ENCODE results near the gene MYL3. TPM values are rescaled to one million over a fixed set of nuclear protein-coding genes. Genes with fewer than 3 reads are reported as not detected.

The MYL3 gene
- total RNA-seq, 2 experiments from 2014 or later = not detected

GRCh38 chr3:46873521-46873920 lies 10.3 kb upstream of the MYL3 start:
- Mint-ChIP-seq H3K27ac (no peak overlapping the region), H3K4me1 (peaks cover 4% of the 10 kb centered on the region), H3K4me3 (no peak overlapping the region), H3K36me3 (no peaks in the 10 kb centered on the region), H3K27me3 (peaks cover 6% of the 10 kb centered on the region), H3K9me3 (no peaks in the 10 kb centered on the region)
- POLR2A ChIA-PET = no interaction called here
- no peak for ATAC-seq (ENCODE audit: low read depth)
- DNase-seq = no peak

- Mint-ChIP-seq H3K4me1 (peaks cover 4% of the 10 kb centered on the region), H3K4me3 (no peak overlapping the region), H3K36me3 (no peaks in the 10 kb centered on the region), H3K27ac (no peak overlapping the region), H3K27me3 (peaks cover 6% of the 10 kb centered on the region), H3K9me3 (no peaks in the 10 kb centered on the region)
- no peak for ATAC-seq (ENCODE audit: low read depth)
- POLR2A ChIA-PET = no interaction called here
- DNase-seq = no peak
Observed at GRCh38 chr3:46871222-46871621, 8.0 kb upstream of the MYL3 start.

GRCh38 chr3:46870651-46871050 lies 7.4 kb upstream of the MYL3 start:
- DNase-seq (no peak), ATAC-seq (ENCODE audit: low read depth) (no peak)
- POLR2A ChIA-PET = no interaction called here
- Mint-ChIP-seq H3K27ac (no peak overlapping the region), H3K27me3 (peaks cover 6% of the 10 kb centered on the region), H3K4me1 (peaks cover 4% of the 10 kb centered on the region), H3K4me3 (no peak overlapping the region), H3K36me3 (no peaks in the 10 kb centered on the region), H3K9me3 (no peaks in the 10 kb centered on the region)

- DNase-seq (no peak), ATAC-seq (ENCODE audit: low read depth) (no peak)
- Mint-ChIP-seq H3K36me3 (no peaks in the 10 kb centered on the region), H3K27me3 (peaks cover 6% of the 10 kb centered on the region), H3K4me3 (no peak overlapping the region), H3K9me3 (no peaks in the 10 kb centered on the region), H3K27ac (no peak overlapping the region), H3K4me1 (peaks cover 4% of the 10 kb centered on the region)
- POLR2A ChIA-PET = no interaction called here
Observed at GRCh38 chr3:46869440-46869839, 6.2 kb upstream of the MYL3 start.

- POLR2A ChIA-PET = interaction anchor here (1.1 kb wide), 1 partner anchor 21 kb away, joined by 3 read pairs; no protein-coding TSS in a partner anchor
Observed at GRCh38 chr3:46868948-46869347, 5.7 kb upstream of the MYL3 start.

GRCh38 chr3:46868287-46868686 lies 5.0 kb upstream of the MYL3 start:
- no peak for DNase-seq
- no peak for ATAC-seq (ENCODE audit: low read depth)

More at GRCh38 chr3:46868948-46869347, 5.7 kb upstream of the MYL3 start:
- no peak for DNase-seq
- no peaks in the 10 kb centered on the region for H3K9me3 Mint-ChIP-seq
- H3K4me1 Mint-ChIP-seq = peaks cover 3% of the 10 kb centered on the region
- no peaks in the 10 kb centered on the region for H3K36me3 Mint-ChIP-seq
- H3K4me3 Mint-ChIP-seq = no peak overlapping the region
- ATAC-seq (ENCODE audit: low read depth) = no peak
- H3K27ac Mint-ChIP-seq = no peak overlapping the region
- peaks cover 6% of the 10 kb centered on the region for H3K27me3 Mint-ChIP-seq

GRCh38 chr3:46867550-46867898 lies 4.3 kb upstream of the MYL3 start:
- Mint-ChIP-seq H3K9me3 (no peaks in the 10 kb centered on the region), H3K27me3 (peaks cover 4% of the 10 kb centered on the region), H3K36me3 (no peaks in the 10 kb centered on the region), H3K4me1 (no peaks in the 10 kb centered on the region), H3K27ac (no peak overlapping the region), H3K4me3 (no peak overlapping the region)
- DNase-seq (no peak), ATAC-seq (ENCODE audit: low read depth) (no peak)
- POLR2A ChIA-PET = no interaction called here

More at GRCh38 chr3:46868287-46868686, 5.0 kb upstream of the MYL3 start:
- H3K36me3 Mint-ChIP-seq = no peaks in the 10 kb centered on the region
- H3K4me1 Mint-ChIP-seq = no peaks in the 10 kb centered on the region
- H3K9me3 Mint-ChIP-seq = no peaks in the 10 kb centered on the region
- H3K27me3 Mint-ChIP-seq = peaks cover 6% of the 10 kb centered on the region
- no peak overlapping the region for H3K4me3 Mint-ChIP-seq
- H3K27ac Mint-ChIP-seq = no peak overlapping the region
- POLR2A ChIA-PET = interaction anchor here (1.1 kb wide), 1 partner anchor 22 kb away, joined by 3 read pairs; no protein-coding TSS in a partner anchor

- POLR2A ChIA-PET = no interaction called here
- DNase-seq = peak; percentile 84
- H3K4me1 Mint-ChIP-seq = no peaks in the 10 kb centered on the region
- H3K4me3 Mint-ChIP-seq = no peak overlapping the region
- H3K36me3 Mint-ChIP-seq = no peaks in the 10 kb centered on the region
- peak overlapping the region; percentile 26 for H3K27ac Mint-ChIP-seq
- peaks cover 4% of the 10 kb centered on the region for H3K27me3 Mint-ChIP-seq
- H3K9me3 Mint-ChIP-seq = no peaks in the 10 kb centered on the region
- peak; percentile 53 for ATAC-seq (ENCODE audit: low read depth)
Observed at GRCh38 chr3:46866720-46867549, 3.7 kb upstream of the MYL3 start.

- POLR2A ChIA-PET = no interaction called here
- Mint-ChIP-seq H3K36me3 (no peaks in the 10 kb centered on the region), H3K27me3 (no peaks in the 10 kb centered on the region), H3K4me1 (no peaks in the 10 kb centered on the region), H3K27ac (no peak overlapping the region), H3K4me3 (no peak overlapping the region), H3K9me3 (no peaks in the 10 kb centered on the region)
- ATAC-seq (ENCODE audit: low read depth) (no peak), DNase-seq (no peak)
Observed at GRCh38 chr3:46866032-46866595, 2.9 kb upstream of the MYL3 start.

- no peaks in the 10 kb centered on the region for H3K9me3 Mint-ChIP-seq
- POLR2A ChIA-PET = no interaction called here
- H3K4me3 Mint-ChIP-seq = no peak overlapping the region
- H3K27ac Mint-ChIP-seq = no peak overlapping the region
- no peaks in the 10 kb centered on the region for H3K4me1 Mint-ChIP-seq
- DNase-seq = no peak
- H3K27me3 Mint-ChIP-seq = no peaks in the 10 kb centered on the region
- no peak for ATAC-seq (ENCODE audit: low read depth)
- no peaks in the 10 kb centered on the region for H3K36me3 Mint-ChIP-seq
Observed at GRCh38 chr3:46865546-46865945, 2.3 kb upstream of the MYL3 start.

GRCh38 chr3:46865031-46865507 lies 1.8 kb upstream of the MYL3 start:
- no peaks in the 10 kb centered on the region for H3K9me3 Mint-ChIP-seq
- H3K4me1 Mint-ChIP-seq = no peaks in the 10 kb centered on the region
- ATAC-seq (ENCODE audit: low read depth) (no peak), DNase-seq (no peak)
- H3K27me3 Mint-ChIP-seq = no peaks in the 10 kb centered on the region
- H3K36me3 Mint-ChIP-seq = no peaks in the 10 kb centered on the region
- POLR2A ChIA-PET = no interaction called here
- H3K4me3 Mint-ChIP-seq = no peak overlapping the region
- H3K27ac Mint-ChIP-seq = no peak overlapping the region

GRCh38 chr3:46864061-46864881 lies 1.0 kb upstream of the MYL3 start:
- POLR2A ChIA-PET = no interaction called here
- ATAC-seq (ENCODE audit: low read depth) = no peak
- no peak overlapping the region for H3K4me3 Mint-ChIP-seq
- H3K36me3 Mint-ChIP-seq = no peaks in the 10 kb centered on the region
- H3K4me1 Mint-ChIP-seq = no peaks in the 10 kb centered on the region
- H3K27ac Mint-ChIP-seq = no peak overlapping the region
- H3K9me3 Mint-ChIP-seq = no peaks in the 10 kb centered on the region
- peaks cover under 1% of the 10 kb centered on the region for H3K27me3 Mint-ChIP-seq
- no peak for DNase-seq

GRCh38 chr3:46862369-46863025 lies 747 bp downstream of the MYL3 start:
- peaks cover 4% of the 10 kb centered on the region for H3K27me3 Mint-ChIP-seq
- POLR2A ChIA-PET = no interaction called here
- ATAC-seq (ENCODE audit: low read depth) (no peak), DNase-seq (no peak)
- H3K4me1 Mint-ChIP-seq = no peaks in the 10 kb centered on the region
- H3K27ac Mint-ChIP-seq = no peak overlapping the region
- no peaks in the 10 kb centered on the region for H3K9me3 Mint-ChIP-seq
- H3K4me3 Mint-ChIP-seq = no peak overlapping the region
- no peaks in the 10 kb centered on the region for H3K36me3 Mint-ChIP-seq
